Head of caudate nucleus (tissue), 42 donors: ENCODE measurements around the gene RAB3GAP1.
"Not testable (repeated sequence)": the region's sequence is repeated elsewhere in the genome, so short reads cannot be mapped to it uniquely, and the experiment has no call there.

Experiments used
- DNase-seq, 42 donors: peaks; one replicate each; pipeline versions ENCODE4 v3.0.0 to v3.0.0-alpha.2; 2020 to 2021; ENCODE audit warnings: mixed read lengths in 7 of 42
- intact Hi-C: fragments of 100-400 bp; cut with DNase I; formaldehyde crosslinking; loops from one replicate; pipeline ENCODE4 v1.15.0; 2022

Gene RAB3GAP1

DNA sequence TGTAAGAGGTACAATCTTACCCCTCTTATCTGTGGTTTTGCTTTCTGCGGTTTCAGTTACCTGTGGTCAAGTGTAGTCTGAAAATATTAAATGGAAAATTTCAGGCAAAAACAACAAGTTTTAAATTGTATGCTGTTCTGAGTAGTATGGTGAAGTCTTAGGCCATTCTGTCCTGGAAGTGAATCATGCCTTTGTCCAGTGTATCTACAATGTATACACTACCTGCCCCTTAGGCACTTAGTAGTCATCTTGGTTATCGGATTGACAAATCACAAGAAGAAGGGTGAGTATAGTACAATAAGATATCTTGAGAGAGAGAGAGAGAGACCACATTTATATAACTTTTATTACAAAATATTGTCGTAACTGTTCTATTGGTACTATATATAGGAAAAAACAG, 43.5 kb downstream of the RAB3GAP1 start:
- no peak for DNase-seq
- intact Hi-C loops: no loop called here

DNA sequence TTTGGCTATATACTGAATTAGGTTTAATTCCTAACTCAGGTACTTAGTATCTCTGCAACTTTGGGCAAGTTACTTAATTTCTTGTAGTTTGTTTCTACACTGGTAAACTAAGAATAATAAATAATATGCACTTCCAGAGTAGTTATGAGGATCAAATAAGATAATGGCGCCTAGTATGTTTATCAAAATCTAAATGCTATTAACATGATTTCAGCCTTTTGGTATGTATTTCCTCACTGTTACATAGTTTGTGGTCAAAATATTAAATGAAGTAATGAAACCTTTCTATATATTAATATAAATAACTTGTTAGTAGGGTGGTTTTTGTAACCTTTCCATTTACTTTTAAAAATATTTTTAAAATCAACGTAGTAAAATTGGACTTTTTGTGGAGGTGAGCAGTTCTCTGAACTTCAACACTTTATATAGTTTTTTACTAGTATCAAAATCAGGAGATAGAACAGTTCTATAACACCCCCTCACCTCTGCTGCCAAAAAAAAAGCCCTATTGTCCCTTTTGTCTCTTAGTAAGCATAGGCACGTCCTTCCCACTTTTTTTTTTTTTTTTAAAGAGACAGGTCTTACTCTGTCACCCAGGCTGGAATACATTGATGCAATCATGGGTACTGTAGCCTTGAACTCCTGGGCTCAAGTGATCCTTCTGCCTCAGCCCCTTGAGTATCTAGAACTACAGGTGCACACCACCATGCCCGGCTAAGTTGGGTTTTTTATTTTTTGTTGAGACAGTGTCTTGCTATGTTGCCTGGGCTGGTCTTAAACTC, 44.8 kb downstream of the RAB3GAP1 start:
- DNase-seq: no peak
- intact Hi-C loops: no loop called here

DNA sequence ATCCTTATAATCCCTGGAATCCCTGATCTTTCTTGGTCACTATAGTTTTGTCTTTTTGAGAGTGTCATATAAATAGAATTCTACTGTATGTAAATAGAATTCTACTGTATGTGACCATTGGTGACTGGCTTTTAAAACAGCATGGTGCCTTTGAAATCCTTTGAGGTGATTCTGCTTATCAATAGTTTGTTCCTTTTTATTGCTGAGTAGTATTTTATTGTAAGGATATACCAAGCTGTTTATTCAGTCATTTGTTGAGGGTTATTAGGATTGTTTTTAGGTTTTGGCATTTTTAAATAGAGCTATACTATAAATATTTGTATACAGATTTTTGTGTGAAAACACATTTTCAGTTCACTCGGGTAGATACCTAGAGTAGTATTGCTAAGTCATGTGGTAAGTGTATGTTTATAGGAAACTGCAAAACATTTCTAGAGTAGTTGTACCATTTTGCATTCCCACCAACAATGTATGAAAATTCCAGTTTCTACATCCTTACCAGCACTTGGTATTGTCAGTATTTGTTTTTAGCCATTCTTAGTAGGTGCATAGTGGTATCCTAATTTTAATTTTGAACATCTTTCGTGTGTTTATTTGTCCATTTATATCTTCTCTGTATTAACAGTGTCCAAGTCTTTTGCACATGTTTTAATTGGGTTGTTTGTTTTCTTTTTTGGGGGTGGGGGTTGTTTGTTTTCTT, 45.6 kb downstream of the RAB3GAP1 start:
- intact Hi-C loops: no loop called here
- no peak for DNase-seq

DNA sequence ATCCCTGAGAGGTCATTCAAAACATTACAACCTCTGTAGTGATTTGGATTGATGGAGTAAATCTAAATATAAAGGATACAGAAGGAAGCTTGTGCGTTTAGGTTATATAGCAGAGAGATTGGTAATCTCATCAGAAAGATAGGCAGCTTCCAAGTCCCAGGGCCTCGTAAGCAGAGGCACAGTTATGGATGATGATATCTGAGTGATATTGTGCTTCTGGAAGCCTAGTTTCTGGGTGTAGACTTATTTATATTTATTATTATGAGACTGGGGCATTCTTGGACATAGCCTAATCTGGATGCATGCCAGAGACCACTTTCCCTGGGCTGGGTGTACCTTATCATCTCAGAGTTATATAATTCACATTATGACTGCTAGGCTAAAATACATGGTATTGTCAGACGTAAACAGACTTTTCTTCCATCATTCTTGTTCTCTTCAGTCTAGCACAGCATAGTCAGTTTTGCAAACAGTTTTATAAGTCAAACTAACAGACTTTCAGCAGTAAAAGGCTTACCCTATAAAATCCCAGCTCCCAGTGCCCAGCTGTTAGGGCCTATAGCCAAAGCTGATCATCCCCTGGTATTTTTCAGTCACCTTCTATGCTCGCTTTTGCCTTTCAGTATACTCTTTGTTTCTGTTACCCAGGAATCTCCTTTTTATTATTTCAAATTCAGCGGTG, 47.9 kb downstream of the RAB3GAP1 start:
- intact Hi-C loops: no loop called here
- DNase-seq: no peak

DNA sequence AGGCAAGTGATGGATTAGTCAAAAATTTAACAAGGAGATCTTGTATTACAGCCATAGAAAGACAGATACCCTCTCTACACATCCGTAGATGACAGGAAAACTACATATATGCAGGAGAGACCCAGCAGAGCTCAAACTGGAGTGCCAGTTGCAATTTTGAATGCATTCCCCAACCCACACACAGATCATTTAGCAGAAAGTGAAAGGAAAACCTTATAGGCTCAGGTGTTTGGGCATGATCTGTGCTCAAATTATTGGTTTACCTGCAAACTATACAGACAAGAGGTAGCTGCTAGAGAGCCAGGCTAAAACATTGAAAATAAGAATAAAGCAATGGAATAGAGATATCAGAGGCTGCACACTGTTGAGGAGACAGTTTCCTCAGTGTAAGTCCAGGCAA, 51.8 kb downstream of the RAB3GAP1 start:
- intact Hi-C loops: no loop called here
- DNase-seq: no peak

DNA sequence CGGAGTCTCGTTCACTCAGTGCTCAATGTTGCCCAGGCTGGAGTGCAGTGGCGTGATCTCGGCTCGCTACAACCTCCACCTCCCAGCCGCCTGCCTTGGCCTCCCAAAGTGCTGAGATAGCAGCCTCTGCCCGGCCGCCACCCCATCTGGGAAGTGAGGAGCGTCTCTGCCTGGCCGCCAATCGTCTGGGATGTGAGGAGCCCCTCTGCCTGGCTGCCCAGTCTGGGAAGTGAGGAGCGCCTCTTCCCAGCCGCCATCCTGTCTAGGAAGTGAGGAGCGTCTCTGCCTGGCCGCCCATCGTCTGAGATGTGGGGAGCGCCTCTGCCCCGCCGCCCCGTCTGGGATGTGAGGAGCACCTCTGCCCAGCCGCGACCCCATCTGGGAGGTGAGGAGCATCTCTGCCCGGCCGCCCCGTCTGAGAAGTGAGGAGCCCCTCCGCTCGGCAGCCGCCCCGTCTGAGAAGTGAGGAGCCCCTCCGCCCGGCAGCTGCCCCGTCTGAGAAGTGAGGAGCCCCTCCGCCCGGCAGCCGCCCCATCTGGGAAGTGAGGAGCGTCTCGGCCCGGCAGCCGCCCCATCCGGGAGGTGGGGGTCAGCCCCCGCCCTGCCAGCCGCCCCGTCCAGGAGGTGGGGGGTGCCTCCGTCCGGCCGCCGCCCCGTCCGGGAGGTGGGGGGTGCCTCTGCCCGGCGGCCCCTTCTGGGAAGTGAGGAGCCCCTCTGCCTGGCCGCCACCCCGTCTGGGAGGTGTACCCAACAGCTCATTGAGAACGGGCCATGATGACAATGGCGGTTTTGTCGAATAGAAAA, 53.6 kb downstream of the RAB3GAP1 start:
- intact Hi-C loops: not testable (repeated sequence)

DNA sequence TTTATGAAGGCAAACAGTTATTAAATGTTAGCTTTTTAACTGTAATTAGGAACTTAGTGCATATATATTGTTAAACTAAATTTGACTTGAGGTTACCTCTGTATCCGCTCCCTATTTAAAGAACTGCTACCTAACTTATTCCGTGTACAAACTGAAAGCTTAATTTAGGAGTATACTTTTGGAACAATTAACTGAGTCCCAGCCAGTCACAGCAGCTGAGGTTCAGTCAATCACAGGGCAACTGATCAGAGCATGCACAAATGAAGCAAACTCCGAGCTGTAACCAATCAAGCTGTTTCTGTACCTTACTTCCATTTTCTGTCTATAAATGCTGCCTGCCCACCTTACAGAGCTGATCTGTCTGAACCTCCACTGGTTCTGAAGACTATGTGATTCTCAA, 61.2 kb downstream of the RAB3GAP1 start:
- intact Hi-C loops: no loop called here
- no peak for DNase-seq

More for the DNA sequence above, 53.6 kb downstream of the RAB3GAP1 start:
- DNase-seq: not testable (repeated sequence)

DNA sequence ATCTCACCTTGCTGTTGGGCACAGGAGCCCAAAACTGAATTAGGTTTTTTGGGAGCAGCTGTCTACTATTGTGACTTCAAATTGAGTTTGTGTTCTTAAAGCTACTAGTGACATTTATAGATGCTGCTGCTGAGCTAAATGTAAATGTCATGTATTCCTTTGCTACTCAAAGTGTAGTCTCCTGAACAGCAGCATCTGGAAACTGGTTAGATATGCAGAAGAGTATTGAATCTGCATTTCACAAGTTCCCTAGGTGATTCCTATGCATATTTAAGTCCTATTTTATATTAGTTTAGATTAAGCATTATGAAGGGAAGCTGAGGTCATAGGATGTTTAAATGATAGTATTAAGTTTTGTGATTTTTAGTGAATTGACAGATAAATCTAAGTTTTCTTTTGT, 67.5 kb downstream of the RAB3GAP1 start:
- intact Hi-C loops: no loop called here

DNA sequence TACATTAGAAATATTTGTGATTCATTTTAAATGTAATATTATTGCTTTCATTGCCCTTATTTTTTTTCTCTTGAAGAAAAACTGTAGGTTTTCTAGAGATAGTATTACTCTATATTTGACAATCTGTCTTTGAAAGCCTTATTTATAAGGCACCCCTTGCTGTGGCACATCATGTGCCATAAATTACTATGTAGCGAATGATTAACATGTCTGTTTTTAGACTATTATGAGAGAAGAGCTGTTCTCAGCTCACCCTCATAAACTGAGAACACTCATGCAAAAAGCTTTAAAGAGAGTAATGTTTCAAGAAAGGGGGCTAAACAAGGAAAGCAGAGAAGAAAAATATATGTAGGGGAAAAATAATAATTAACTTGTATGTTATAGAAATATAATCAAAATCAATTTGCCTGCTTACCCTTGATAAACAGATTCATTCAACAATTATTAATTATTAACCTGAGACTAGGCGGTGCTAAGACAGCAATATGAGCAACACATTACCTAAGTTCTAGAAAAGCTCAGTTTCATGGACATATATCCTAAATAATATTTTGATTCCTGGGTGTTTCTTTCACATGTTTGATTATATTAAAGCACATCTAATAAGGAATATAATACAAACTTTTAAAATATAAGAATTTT, 69.0 kb downstream of the RAB3GAP1 start:
- peak in 1 of 42 donors; percentile 22 for DNase-seq
- intact Hi-C loops: no loop called here

More for the DNA sequence above, 67.5 kb downstream of the RAB3GAP1 start:
- no peak for DNase-seq

DNA sequence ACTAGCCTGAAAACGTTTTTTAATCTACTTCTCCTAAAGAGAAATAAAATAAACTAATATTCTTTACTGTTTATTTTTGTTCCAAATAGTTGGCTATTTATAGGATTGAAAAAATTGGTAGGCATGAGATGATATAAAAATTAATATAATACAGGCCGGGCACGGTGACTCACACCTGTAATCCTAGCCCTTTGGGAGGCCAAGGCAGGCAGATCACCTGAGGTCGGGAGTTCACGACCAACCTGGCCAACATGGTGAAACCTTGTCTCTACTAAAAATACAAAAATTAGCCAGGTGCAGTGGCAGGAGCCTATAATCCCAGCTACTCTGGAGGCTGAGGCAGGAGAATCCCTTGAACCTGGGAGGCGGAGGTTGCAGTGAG, 69.6 kb downstream of the RAB3GAP1 start:
- intact Hi-C loops, DNase-seq: not testable (repeated sequence)

DNA sequence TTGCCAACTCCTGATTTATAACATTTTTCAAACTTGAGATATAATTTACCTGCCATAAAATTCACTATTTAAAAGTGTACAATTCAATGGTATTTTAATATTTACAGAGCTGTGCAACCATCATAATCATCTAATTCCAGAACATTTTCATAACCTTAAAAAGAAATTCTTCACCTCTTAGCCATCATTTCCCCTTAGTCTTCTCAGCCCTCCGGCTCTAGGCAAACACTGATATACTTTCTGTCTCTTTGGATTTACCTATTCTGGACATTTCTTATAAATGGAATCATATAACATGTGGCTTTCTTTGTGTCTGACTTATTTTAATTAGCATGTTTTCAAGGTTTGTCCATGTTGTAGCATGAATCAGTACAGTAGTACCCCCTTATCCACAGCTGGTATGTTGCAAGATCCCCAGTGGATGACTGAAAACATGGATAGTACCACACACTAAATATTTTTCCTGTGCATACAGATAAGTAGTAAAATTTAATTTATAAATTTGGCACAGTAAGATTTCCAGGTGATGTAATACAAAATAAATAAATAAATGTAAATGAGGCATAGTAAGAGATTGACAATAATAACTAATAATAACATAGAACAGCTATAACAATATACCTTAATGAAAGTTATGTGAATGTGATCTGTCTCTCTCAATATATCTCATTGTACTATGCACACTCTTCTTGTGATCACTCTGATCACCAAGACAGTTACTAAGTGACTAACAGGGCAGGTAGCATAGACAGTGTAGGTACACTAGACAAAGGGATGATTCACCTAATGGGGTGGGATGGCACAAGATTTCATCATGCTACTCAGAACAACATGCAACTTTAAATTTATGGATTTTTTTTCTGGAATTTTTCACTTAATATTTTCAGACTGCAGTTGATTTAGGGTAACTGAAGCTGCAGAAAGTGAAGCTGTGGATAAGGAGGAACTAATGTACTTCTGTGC, 73.1 kb downstream of the RAB3GAP1 start:
- intact Hi-C loops: no loop called here
- DNase-seq: peak in 11 of 42 donors; percentile 7 to 69 (median 38)

DNA sequence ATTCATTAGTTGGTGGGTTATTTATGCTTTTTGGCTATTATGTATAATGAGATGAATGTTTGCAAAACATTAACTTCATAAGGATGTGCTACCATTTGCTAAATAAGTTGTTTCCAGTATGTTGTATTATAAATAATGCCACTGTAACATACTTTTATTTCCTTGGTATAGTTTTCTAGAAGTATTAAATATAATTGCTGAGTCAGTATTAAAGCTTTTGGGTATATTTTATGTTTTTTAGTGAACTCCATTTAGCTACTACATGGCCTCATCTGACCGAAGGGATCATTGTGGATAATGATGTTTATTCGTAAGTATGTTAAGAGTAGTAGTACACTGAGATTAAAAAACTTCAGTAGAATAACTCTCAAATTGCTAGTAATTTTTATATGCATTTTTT, 73.8 kb downstream of the RAB3GAP1 start:
- DNase-seq: no peak
- intact Hi-C loops: no loop called here

DNA sequence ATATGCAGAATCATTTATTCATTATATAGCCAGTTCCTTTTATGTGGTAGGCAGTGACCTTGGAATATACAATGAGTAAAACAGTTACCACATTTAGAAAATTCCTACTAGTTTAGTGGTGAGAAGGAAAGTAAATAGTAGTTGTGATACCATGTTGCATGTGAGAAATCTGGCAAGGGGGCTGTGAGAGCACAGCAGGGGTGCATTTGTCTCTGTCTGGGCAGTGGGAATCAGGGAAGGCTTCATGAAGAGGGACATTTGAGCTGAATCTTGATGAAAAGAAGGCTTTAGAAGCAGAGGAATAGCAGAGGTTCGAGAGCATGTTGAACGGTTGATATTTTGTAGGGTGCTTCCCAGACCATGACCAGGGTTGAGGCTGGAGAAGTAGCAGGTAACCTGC, 78.7 kb downstream of the RAB3GAP1 start:
- intact Hi-C loops: no loop called here
- no peak for DNase-seq

DNA sequence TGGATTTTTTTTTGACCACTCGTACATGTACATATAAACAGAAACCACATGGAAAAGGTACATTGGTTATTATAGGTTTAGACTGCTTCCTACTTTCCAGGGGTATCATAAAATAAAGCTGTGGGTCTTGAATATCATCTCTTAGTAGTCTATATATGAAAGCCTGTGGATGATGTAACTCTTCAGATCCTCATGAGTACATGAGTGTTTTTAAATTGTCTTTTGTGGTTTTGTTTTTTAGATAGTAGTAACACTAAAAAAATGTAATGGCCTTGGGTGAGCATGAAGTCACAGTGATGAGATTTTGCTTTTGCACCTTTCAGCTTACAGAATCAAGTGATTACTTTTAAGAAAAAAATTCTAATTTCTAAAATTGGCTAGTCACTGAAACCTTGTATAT, 80.2 kb downstream of the RAB3GAP1 start:
- DNase-seq: no peak
- intact Hi-C loops: no loop called here

DNA sequence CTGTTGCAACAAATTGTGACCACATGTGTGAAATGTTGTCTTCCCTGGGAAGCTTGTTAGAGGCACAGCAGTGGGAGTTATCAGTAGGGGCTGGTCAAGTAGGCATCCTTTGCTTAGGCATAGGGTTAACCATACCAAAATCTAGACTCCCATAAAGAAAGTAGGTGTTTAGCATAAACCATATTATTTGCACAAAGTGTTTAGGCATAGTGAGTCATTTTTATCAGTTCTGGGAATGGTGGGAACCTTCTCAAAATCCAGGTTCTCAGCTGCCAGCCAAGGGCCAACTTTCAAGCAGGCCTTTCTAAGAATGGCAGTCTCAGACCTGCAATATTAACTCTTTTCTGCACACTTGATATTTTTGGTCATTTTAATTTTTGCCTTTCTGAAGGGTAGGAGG, 88.5 kb downstream of the RAB3GAP1 start:
- intact Hi-C loops: no loop called here

DNA sequence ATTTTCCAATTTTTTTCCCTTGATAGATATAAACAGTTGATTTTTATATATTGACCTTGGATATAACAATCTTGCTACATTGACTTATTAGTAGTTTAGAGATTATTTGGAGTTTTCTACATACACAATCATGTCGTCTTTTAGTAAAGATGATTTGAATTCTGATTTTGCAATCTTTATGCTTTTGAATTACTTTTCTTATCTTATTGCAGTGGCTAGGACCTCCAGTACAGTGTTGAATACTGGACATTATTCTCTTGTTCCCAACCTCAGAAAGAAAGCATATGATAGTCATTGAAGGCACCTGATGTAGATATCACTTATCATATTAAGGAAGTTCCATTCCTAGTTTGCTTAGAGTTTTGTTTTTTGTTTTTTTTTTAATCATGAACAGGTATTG, 90.2 kb downstream of the RAB3GAP1 start:
- intact Hi-C loops: no loop called here
- no peak for DNase-seq

More for the DNA sequence above, 88.5 kb downstream of the RAB3GAP1 start:
- DNase-seq: no peak

DNA sequence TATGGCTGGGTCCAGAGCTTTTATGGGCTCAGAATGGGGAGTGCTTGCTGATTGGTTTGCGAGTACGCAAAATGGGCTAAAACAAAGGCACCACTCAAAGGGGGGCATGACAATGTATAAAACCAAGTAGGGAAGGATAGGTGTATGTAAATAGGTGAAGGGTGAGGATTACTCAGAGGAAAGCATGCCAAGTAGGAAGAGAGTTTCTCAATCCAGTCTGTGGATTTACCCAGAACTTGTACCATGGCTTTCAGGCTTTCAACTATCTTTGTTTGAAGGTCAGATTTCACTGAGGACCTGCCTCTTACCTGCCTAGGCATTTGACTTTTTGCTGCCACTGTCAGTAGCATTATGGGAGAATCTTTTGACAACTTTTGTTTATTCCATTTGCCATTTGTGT, 92.3 kb downstream of the RAB3GAP1 start:
- no peak for DNase-seq
- intact Hi-C loops: no loop called here

DNA sequence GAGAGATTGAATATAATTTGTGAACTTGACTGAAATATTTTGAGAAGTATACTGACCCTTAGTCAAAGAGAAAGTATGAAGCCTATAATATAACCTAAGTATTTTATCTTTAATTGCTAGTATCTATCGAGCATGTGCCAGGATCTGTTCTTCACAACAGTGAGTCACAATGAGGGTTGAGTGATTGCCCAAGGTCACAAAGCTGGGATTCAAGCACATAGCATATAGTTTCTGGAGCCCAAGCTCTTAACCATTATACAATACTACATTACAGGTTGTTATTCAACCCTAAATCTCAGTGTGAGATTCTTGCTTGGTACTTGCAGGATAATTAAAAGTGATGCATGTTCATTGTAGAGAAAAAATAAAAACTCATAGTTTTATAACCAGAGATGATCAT, 97.2 kb downstream of the RAB3GAP1 start:
- intact Hi-C loops: no loop called here
- no peak for DNase-seq
